ENCODE measurements around the gene GRK6. TPM values are rescaled to one million over a fixed set of nuclear protein-coding genes. Genes with fewer than 3 reads are reported as not detected.

GRK6 gene
- total RNA-seq, 1 donor from 2014 or later, result 25.7 TPM

GRCh38 chr5:177435847-177436536, 9.5 kb downstream of the GRK6 start:
- no peak for FAIRE-seq
- no peak for DNase-seq (ENCODE audit: low spot score in 2 of 2)

GRCh38 chr5:177437623-177438022, 11.1 kb downstream of the GRK6 start:
- FAIRE-seq, result no peak

GRCh38 chr5:177438468-177438867, 12.0 kb downstream of the GRK6 start:
- FAIRE-seq (no peak), DNase-seq (ENCODE audit: low spot score in 2 of 2) (no peak)

More at GRCh38 chr5:177437623-177438022, 11.1 kb downstream of the GRK6 start:
- DNase-seq (ENCODE audit: low spot score in 2 of 2), result no peak

GRCh38 chr5:177439518-177440053, 13.1 kb downstream of the GRK6 start:
- FAIRE-seq (no peak), DNase-seq (ENCODE audit: low spot score in 2 of 2) (no peak)

- DNase-seq (ENCODE audit: low spot score in 2 of 2), result no peak
- FAIRE-seq, result no peak
These were observed 13.9 kb downstream of the GRK6 start for GRCh38 chr5:177440211-177440989.

- no peak for DNase-seq (ENCODE audit: low spot score in 2 of 2)
- no peak for FAIRE-seq
These were observed 14.7 kb downstream of the GRK6 start for GRCh38 chr5:177440990-177441780.

GRCh38 chr5:177442066-177442826, 15.8 kb downstream of the GRK6 start:
- FAIRE-seq (no peak), DNase-seq (ENCODE audit: low spot score in 2 of 2) (no peak)

- DNase-seq (ENCODE audit: low spot score in 2 of 2) (no peak), FAIRE-seq (no peak)
These were observed 16.9 kb downstream of the GRK6 start for GRCh38 chr5:177443144-177443983.

- DNase-seq (ENCODE audit: low spot score in 2 of 2) (no peak), FAIRE-seq (no peak)
These were observed 17.9 kb downstream of the GRK6 start for GRCh38 chr5:177444106-177445051.

GRCh38 chr5:177445052-177445916, 18.8 kb downstream of the GRK6 start:
- DNase-seq (ENCODE audit: low spot score in 2 of 2) (no peak), FAIRE-seq (no peak)

- FAIRE-seq, result no peak
- DNase-seq (ENCODE audit: low spot score in 2 of 2), result no peak
These were observed 19.4 kb downstream of the GRK6 start for GRCh38 chr5:177445917-177446199.

- FAIRE-seq (no peak), DNase-seq (ENCODE audit: low spot score in 2 of 2) (peak; percentile 90 to 91)
These were observed 20.0 kb downstream of the GRK6 start, which contains the start of gene PRR7 for GRCh38 chr5:177446200-177447065. Gene PRR7, plus strand, starts transcription at chr5:177446814. Its CDS starts 8,254 bp downstream, at chr5:177455068.

- DNase-seq (ENCODE audit: low spot score in 2 of 2) (peak; percentile 85 to 91), FAIRE-seq (no peak)
These were observed 20.7 kb downstream of the GRK6 start for GRCh38 chr5:177447066-177447610.

- no peak for FAIRE-seq
- DNase-seq (ENCODE audit: low spot score in 2 of 2), result peak; percentile 86 to 87
These were observed 21.3 kb downstream of the GRK6 start for GRCh38 chr5:177447611-177448243.

GRCh38 chr5:177448244-177448950, 21.9 kb downstream of the GRK6 start:
- FAIRE-seq, result no peak
- DNase-seq (ENCODE audit: low spot score in 2 of 2), result no peak

Measured in frontal cortex (tissue), 4 donors.